Activated naive CD8-positive, alpha-beta T cell treated with anti-CD3 and anti-CD28 coated beads, Interleukin-2, amount 50 U/mL, for 24 hours (primary cell): Measurements from ENCODE around the gene ADGRL1.
A peak's percentile ranks its signal among the peaks of the same experiment; 100 is the strongest.
"Not testable (repeated sequence)": the region's sequence is repeated elsewhere in the genome, so short reads cannot be mapped to it uniquely, and the experiment has no call there.

ENCODE experiments used
- ATAC-seq: fragments of 150-1000 bp; cut with Tn5 transposase; one replicate; pipeline ENCODE4 v1.10.0; 2021
- DNase-seq: peaks from one replicate; pipeline ENCODE4 v3.0.0; 2021
- H3K27ac Mint-ChIP-seq: one replicate; pipeline ENCODE4 v1.8.0; 2021; ENCODE audit warnings: mild to moderate bottlenecking, mixed read lengths
- H3K27me3 Mint-ChIP-seq: one replicate; pipeline ENCODE4 v1.8.0; 2021; ENCODE audit warnings: mixed read lengths
- H3K36me3 Mint-ChIP-seq: one replicate; pipeline ENCODE4 v1.8.0; 2021; ENCODE audit warnings: low read depth, mixed read lengths
- H3K4me1 Mint-ChIP-seq: one replicate; pipeline ENCODE4 v1.8.0; 2021; ENCODE audit warnings: mixed read lengths
- H3K4me3 Mint-ChIP-seq: one replicate; pipeline ENCODE4 v1.8.0; 2021; ENCODE audit warnings: mild to moderate bottlenecking, moderate library complexity, mixed read lengths
- H3K9me3 Mint-ChIP-seq: one replicate; pipeline ENCODE4 v1.8.0; 2021; ENCODE audit warnings: mixed read lengths

The ADGRL1 gene

GRCh38 chr19:14205452-14206287, at the start of gene ADGRL1:
TSS of gene ADGRL1 (minus strand) at chr19:14206169. CDS start at chr19:14183602, 22,567 bp downstream.
- not testable (repeated sequence) for DNase-seq, ATAC-seq
- peaks cover 27% of the 10 kb centered on the region for H3K27me3 Mint-ChIP-seq

GRCh38 chr19:14255316-14255715, 49.3 kb upstream of the ADGRL1 start:
- H3K36me3 Mint-ChIP-seq, ATAC-seq: not testable (repeated sequence)

More at GRCh38 chr19:14205452-14206287, at the start of gene ADGRL1:
- not testable (repeated sequence) for H3K36me3 Mint-ChIP-seq, H3K9me3 Mint-ChIP-seq
- Mint-ChIP-seq H3K4me3 (peak within 1 kb of the TSS; percentile 83), H3K27ac (peak within 1 kb of the TSS; percentile 82), H3K4me1 (peaks cover 25% of the 10 kb centered on the region)

GRCh38 chr19:14253822-14254599, 48.0 kb upstream of the ADGRL1 start:
- H3K4me3 Mint-ChIP-seq, H3K27ac Mint-ChIP-seq, H3K9me3 Mint-ChIP-seq, H3K36me3 Mint-ChIP-seq, H3K27me3 Mint-ChIP-seq: not testable (repeated sequence)
- peaks cover 22% of the 10 kb centered on the region for H3K4me1 Mint-ChIP-seq
- peak; percentile 48 for ATAC-seq
- peak; percentile 10 for DNase-seq

More at GRCh38 chr19:14255316-14255715, 49.3 kb upstream of the ADGRL1 start:
- not testable (repeated sequence) for H3K27me3 Mint-ChIP-seq, DNase-seq, H3K27ac Mint-ChIP-seq, H3K4me3 Mint-ChIP-seq, H3K9me3 Mint-ChIP-seq
- peaks cover 14% of the 10 kb centered on the region for H3K4me1 Mint-ChIP-seq

GRCh38 chr19:14252136-14252535, 46.2 kb upstream of the ADGRL1 start:
- H3K4me1 Mint-ChIP-seq: peaks cover 28% of the 10 kb centered on the region
- not testable (repeated sequence) for H3K36me3 Mint-ChIP-seq, H3K27ac Mint-ChIP-seq, H3K9me3 Mint-ChIP-seq, H3K27me3 Mint-ChIP-seq, DNase-seq, H3K4me3 Mint-ChIP-seq, ATAC-seq

- no peaks in the 10 kb centered on the region for H3K9me3 Mint-ChIP-seq
- DNase-seq (no peak), ATAC-seq (no peak)
- no peaks in the 10 kb centered on the region for H3K36me3 Mint-ChIP-seq
- H3K4me3 Mint-ChIP-seq: no peak overlapping the region
- peaks cover 1% of the 10 kb centered on the region for H3K27me3 Mint-ChIP-seq
- peaks cover 27% of the 10 kb centered on the region for H3K4me1 Mint-ChIP-seq
- peak overlapping the region; percentile 57 for H3K27ac Mint-ChIP-seq
Observed at GRCh38 chr19:14250870-14251269, 44.9 kb upstream of the ADGRL1 start.

GRCh38 chr19:14250315-14250714, 44.3 kb upstream of the ADGRL1 start:
- H3K27ac Mint-ChIP-seq: peak overlapping the region; percentile 57
- H3K9me3 Mint-ChIP-seq, H3K27me3 Mint-ChIP-seq: not testable (repeated sequence)

GRCh38 chr19:14249891-14250290, 43.9 kb upstream of the ADGRL1 start:
- ATAC-seq, H3K9me3 Mint-ChIP-seq, H3K36me3 Mint-ChIP-seq, H3K27me3 Mint-ChIP-seq, DNase-seq, H3K4me3 Mint-ChIP-seq: not testable (repeated sequence)
- Mint-ChIP-seq H3K4me1 (peaks cover 26% of the 10 kb centered on the region), H3K27ac (peak overlapping the region; percentile 49)

More at GRCh38 chr19:14250315-14250714, 44.3 kb upstream of the ADGRL1 start:
- H3K4me1 Mint-ChIP-seq: peaks cover 26% of the 10 kb centered on the region
- H3K4me3 Mint-ChIP-seq, H3K36me3 Mint-ChIP-seq, ATAC-seq, DNase-seq: not testable (repeated sequence)

GRCh38 chr19:14249012-14249754, 43.2 kb upstream of the ADGRL1 start:
- Mint-ChIP-seq H3K27ac (peak overlapping the region; percentile 49), H3K4me1 (peaks cover 24% of the 10 kb centered on the region), H3K4me3 (peak overlapping the region; percentile 43)
- H3K27me3 Mint-ChIP-seq, H3K9me3 Mint-ChIP-seq, H3K36me3 Mint-ChIP-seq: not testable (repeated sequence)
- ATAC-seq (peak; percentile 41), DNase-seq (peak; percentile 31)

GRCh38 chr19:14248578-14249011, 42.6 kb upstream of the ADGRL1 start:
- Mint-ChIP-seq H3K36me3 (no peaks in the 10 kb centered on the region), H3K4me1 (peaks cover 18% of the 10 kb centered on the region), H3K27me3 (peaks cover 1% of the 10 kb centered on the region), H3K27ac (no peak overlapping the region), H3K4me3 (no peak overlapping the region), H3K9me3 (no peaks in the 10 kb centered on the region)
- DNase-seq (peak; percentile 51), ATAC-seq (no peak)

GRCh38 chr19:14247548-14248471, 41.8 kb upstream of the ADGRL1 start:
- H3K36me3 Mint-ChIP-seq, H3K9me3 Mint-ChIP-seq, H3K27me3 Mint-ChIP-seq: not testable (repeated sequence)
- DNase-seq (peak; percentile 9), ATAC-seq (peak; percentile 18)
- Mint-ChIP-seq H3K4me1 (peaks cover 18% of the 10 kb centered on the region), H3K4me3 (peak overlapping the region; percentile 67), H3K27ac (peak overlapping the region; percentile 85)

GRCh38 chr19:14247205-14247547, 41.2 kb upstream of the ADGRL1 start:
- not testable (repeated sequence) for DNase-seq, ATAC-seq, H3K4me3 Mint-ChIP-seq, H3K27ac Mint-ChIP-seq, H3K36me3 Mint-ChIP-seq, H3K27me3 Mint-ChIP-seq, H3K9me3 Mint-ChIP-seq
- peaks cover 18% of the 10 kb centered on the region for H3K4me1 Mint-ChIP-seq

- H3K36me3 Mint-ChIP-seq, H3K4me1 Mint-ChIP-seq, H3K9me3 Mint-ChIP-seq, H3K27ac Mint-ChIP-seq, DNase-seq, H3K4me3 Mint-ChIP-seq, ATAC-seq, H3K27me3 Mint-ChIP-seq: not testable (repeated sequence)
Observed at GRCh38 chr19:14244393-14244792, 38.4 kb upstream of the ADGRL1 start.

GRCh38 chr19:14243718-14244117, 37.7 kb upstream of the ADGRL1 start:
- H3K4me3 Mint-ChIP-seq, H3K9me3 Mint-ChIP-seq, H3K27me3 Mint-ChIP-seq, H3K4me1 Mint-ChIP-seq, H3K27ac Mint-ChIP-seq, ATAC-seq, DNase-seq, H3K36me3 Mint-ChIP-seq: not testable (repeated sequence)
